ENCODE results near the gene SLC15A3.

SLC15A3 gene

DNA sequence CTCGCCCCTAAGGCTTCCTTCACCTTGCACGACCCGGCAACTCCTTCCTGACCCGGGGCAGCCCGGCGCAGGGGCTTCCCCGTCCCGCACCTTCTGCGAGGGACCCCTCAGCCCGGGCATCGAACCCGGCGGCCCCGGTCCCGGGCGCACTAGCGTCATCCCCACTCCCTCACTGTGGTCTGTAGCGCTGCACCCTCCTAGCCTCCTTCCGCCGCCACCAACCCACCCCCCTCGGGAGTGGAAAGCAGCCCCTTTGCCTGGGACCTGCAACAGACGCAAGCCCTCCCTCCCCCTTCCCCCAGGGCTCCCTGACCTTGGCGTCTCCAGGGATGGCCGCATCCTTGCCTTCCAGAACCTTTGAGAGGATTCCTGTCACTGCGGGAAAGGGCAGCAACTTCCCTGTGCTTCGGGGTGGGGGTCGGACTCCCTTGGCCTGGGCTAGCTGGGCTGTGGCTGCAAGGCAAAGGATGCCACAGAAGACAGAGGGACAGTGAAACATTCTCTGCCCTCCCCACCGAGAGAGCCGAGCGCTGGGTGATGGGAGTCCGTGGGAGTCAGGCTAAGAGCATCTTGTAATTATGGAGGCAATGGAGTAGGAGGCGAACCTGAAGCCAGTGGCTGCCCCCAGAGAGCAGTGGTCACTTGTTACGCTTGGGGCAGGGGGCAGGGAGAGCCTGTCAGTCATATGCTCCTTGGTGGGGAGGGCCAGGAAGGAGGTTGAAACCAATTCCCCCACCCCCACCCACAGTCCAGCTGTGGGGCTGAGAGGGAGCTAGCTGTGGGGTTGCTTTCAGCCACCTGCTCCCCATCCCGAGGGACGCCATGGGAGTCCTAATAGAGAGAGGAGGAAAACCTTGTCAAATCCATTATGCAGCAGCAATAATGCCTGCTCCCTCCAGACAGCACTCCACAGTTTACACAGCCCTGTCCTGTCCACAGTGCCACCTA is 26.8 kb downstream of the SLC15A3 start:
- H3K4me2 ChIP-seq (ENCODE audit: low read length): peak overlapping the region; percentile 82
- H3K9me3 ChIP-seq (ENCODE audit: control insufficient read depth, insufficient read depth, low read length): no peaks in the 10 kb centered on the region
- no peaks in the 10 kb centered on the region for H3K79me2 ChIP-seq (ENCODE audit: control insufficient read depth, low read length)
- no peaks in the 10 kb centered on the region for H3K9me2 ChIP-seq (replicated peaks; ENCODE audit: control insufficient read depth, low read length)
- H3F3A ChIP-seq (ENCODE audit: control insufficient read depth, insufficient read depth): peaks cover 3% of the 10 kb centered on the region; the same call in 1 of the 2 replicates
- no peaks in the 10 kb centered on the region for H4K20me1 ChIP-seq (ENCODE audit: control insufficient read depth, insufficient read depth, low read depth, low read length)
- peaks cover 24% of the 10 kb centered on the region for H3K4me1 ChIP-seq (ENCODE audit: control insufficient read depth, low read length)
- H3K4me3 ChIP-seq (ENCODE audit: low read length): peak overlapping the region; percentile 76
- H3K27me3 ChIP-seq (ENCODE audit: control insufficient read depth, low read length): peaks cover 7% of the 10 kb centered on the region
- TF ChIP-seq EZH2phosphoT487 (IDR thresholded peaks at IDR 0.05; ENCODE audit: borderline replicate concordance, low read length): no peak
- TF ChIP-seq, protein P1, sequence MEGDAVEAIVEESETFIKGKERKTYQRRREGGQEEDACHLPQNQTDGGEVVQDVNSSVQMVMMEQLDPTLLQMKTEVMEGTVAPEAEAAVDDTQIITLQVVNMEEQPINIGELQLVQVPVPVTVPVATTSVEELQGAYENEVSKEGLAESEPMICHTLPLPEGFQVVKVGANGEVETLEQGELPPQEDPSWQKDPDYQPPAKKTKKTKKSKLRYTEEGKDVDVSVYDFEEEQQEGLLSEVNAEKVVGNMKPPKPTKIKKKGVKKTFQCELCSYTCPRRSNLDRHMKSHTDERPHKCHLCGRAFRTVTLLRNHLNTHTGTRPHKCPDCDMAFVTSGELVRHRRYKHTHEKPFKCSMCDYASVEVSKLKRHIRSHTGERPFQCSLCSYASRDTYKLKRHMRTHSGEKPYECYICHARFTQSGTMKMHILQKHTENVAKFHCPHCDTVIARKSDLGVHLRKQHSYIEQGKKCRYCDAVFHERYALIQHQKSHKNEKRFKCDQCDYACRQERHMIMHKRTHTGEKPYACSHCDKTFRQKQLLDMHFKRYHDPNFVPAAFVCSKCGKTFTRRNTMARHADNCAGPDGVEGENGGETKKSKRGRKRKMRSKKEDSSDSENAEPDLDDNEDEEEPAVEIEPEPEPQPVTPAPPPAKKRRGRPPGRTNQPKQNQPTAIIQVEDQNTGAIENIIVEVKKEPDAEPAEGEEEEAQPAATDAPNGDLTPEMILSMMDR (IDR thresholded peaks at IDR 0.05; ENCODE audit: low read depth, low read length, poor library complexity, severe bottlenecking): no peak
- peaks cover 30% of the 10 kb centered on the region for H3K36me3 ChIP-seq (ENCODE audit: control insufficient read depth, low read length)
- no peak overlapping the region for H3K27ac ChIP-seq (ENCODE audit: low read depth, low read length)

DNA sequence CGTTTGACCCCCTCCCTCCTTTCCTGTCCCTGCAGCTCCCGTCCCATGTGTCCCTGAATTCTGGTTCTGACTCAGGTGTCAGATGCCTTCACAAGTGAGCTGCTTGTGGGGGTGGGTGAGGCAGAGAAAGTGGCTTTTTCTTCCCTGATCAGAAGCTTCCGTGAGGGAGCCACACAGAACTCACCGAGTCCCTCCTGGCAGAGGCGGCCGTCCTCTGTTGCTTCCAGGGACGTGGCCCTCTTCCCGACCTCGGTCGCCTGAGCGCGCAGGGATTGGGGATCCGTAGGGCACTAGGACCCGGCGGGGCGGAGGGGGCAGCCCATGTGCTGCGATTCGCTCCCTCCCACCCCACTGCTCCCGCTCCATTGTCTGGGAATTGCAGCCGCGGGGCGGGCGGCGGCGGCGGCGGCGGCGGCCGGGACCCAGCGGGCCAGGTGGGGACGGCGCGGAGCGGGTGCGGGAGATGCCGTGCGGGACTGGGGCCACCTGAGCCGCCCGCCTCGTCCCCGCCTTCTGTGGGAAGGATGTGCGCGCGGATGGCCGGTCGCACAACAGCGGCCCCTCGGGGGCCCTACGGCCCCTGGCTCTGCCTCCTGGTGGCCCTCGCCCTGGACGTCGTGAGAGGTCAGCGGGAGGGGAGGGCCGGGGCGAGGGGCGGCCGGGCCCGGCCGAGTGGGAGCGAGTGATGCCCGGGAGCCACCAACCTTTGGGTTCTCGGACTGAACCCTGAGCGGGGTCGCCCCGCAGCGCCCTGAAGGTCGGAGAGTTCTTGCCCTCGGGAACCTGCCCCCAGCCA is 27.7 kb downstream of the SLC15A3 start, which contains the start of gene TMEM132A:
Gene TMEM132A, plus strand, starts transcription at position 351 of the 796 bp plus-strand sequence. Its CDS starts 174 bp downstream, at position 525.
- Histone ChIP-seq H3K27me3 (ENCODE audit: control insufficient read depth, low read length) (peaks cover 7% of the 10 kb centered on the region), H3K79me2 (ENCODE audit: control insufficient read depth, low read length) (peaks cover 6% of the 10 kb centered on the region), H3K27ac (ENCODE audit: low read depth, low read length) (no peak within 1 kb of the TSS), H4K20me1 (ENCODE audit: control insufficient read depth, insufficient read depth, low read depth, low read length) (no peaks in the 10 kb centered on the region), H3K9me2 (replicated peaks; ENCODE audit: control insufficient read depth, low read length) (no peaks in the 10 kb centered on the region), H3K4me1 (ENCODE audit: control insufficient read depth, low read length) (peaks cover 27% of the 10 kb centered on the region), H3K4me3 (ENCODE audit: low read length) (peak within 1 kb of the TSS; percentile 76), H3K36me3 (ENCODE audit: control insufficient read depth, low read length) (peaks cover 39% of the 10 kb centered on the region), H3F3A (ENCODE audit: control insufficient read depth, insufficient read depth) (peaks cover 3% of the 10 kb centered on the region; the same call in 1 of the 2 replicates), H3K9me3 (ENCODE audit: control insufficient read depth, insufficient read depth, low read length) (no peaks in the 10 kb centered on the region), H3K4me2 (ENCODE audit: low read length) (peak within 1 kb of the TSS; percentile 82)
- TF ChIP-seq, protein P1 (IDR thresholded peaks at IDR 0.05; ENCODE audit: low read depth, low read length, poor library complexity, severe bottlenecking): no peak
- no peak for TF ChIP-seq EZH2phosphoT487 (IDR thresholded peaks at IDR 0.05; ENCODE audit: borderline replicate concordance, low read length)

GRCh38 chr11:60923800-60924109 is 28.2 kb downstream of the SLC15A3 start:
- Histone ChIP-seq H3K4me1 (ENCODE audit: control insufficient read depth, low read length) (peaks cover 33% of the 10 kb centered on the region), H3K36me3 (ENCODE audit: control insufficient read depth, low read length) (peaks cover 44% of the 10 kb centered on the region), H3K4me2 (ENCODE audit: low read length) (peak overlapping the region; percentile 82), H3K79me2 (ENCODE audit: control insufficient read depth, low read length) (peaks cover 12% of the 10 kb centered on the region), H4K20me1 (ENCODE audit: control insufficient read depth, insufficient read depth, low read depth, low read length) (no peaks in the 10 kb centered on the region), H3K9me3 (ENCODE audit: control insufficient read depth, insufficient read depth, low read length) (no peaks in the 10 kb centered on the region), H3F3A (ENCODE audit: control insufficient read depth, insufficient read depth) (peaks cover 3% of the 10 kb centered on the region; the same call in 1 of the 2 replicates), H3K27me3 (ENCODE audit: control insufficient read depth, low read length) (peaks cover 7% of the 10 kb centered on the region), H3K9me2 (replicated peaks; ENCODE audit: control insufficient read depth, low read length) (no peaks in the 10 kb centered on the region), H3K27ac (ENCODE audit: low read depth, low read length) (no peak overlapping the region), H3K4me3 (ENCODE audit: low read length) (peak overlapping the region; percentile 76)
- TF ChIP-seq EZH2phosphoT487 (IDR thresholded peaks at IDR 0.05; ENCODE audit: borderline replicate concordance, low read length): no peak
- TF ChIP-seq, protein P1 (IDR thresholded peaks at IDR 0.05; ENCODE audit: low read depth, low read length, poor library complexity, severe bottlenecking): no peak

Data from DOHH2 (cell line).